ENCODE measurements around the gene SGCD.

The SGCD gene

GRCh38 chr5:156460471-156460870, 133.5 kb downstream of the SGCD start:
- Mint-ChIP-seq H3K4me1 (ENCODE audit: low read depth in 2 of 2) (no peaks in the 10 kb centered on the region), H3K36me3 (ENCODE audit: insufficient read depth) (no peaks in the 10 kb centered on the region), H3K27ac (no peak overlapping the region), H3K9me3 (no peaks in the 10 kb centered on the region), H3K4me3 (no peak overlapping the region), H3K27me3 (peaks cover 0 to 9% of the 10 kb centered on the region in 2 donors)
- DNase-seq (no peak), ATAC-seq (replicated peaks) (no peak)

DNA sequence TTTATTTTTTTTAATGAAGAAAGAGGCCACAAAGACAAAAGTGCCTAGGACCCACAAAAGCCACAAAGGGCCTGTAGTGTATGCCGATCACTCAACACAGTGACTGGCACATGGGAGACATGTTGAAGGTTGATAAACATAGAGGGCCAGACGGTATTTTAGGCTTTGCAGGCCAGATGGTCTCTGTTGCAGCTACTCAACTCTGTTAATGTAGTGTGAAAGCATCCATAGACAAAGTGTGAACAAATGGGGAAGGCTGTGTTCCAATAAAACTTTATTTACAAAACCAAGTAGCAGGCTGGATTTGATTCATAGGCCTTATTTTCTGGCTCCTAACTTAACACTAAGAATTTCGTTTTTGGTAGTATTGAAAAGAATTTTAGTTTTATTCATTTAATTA, 139.9 kb downstream of the SGCD start:
- H3K36me3 Mint-ChIP-seq (ENCODE audit: insufficient read depth): no peaks in the 10 kb centered on the region
- H3K4me1 Mint-ChIP-seq (ENCODE audit: low read depth in 2 of 2): no peaks in the 10 kb centered on the region
- no peak overlapping the region for H3K4me3 Mint-ChIP-seq
- no peak for ATAC-seq (replicated peaks)
- peaks cover 0 to 5% of the 10 kb centered on the region in 2 donors for H3K27me3 Mint-ChIP-seq
- no peaks in the 10 kb centered on the region for H3K9me3 Mint-ChIP-seq
- no peak overlapping the region for H3K27ac Mint-ChIP-seq
- DNase-seq: no peak

DNA sequence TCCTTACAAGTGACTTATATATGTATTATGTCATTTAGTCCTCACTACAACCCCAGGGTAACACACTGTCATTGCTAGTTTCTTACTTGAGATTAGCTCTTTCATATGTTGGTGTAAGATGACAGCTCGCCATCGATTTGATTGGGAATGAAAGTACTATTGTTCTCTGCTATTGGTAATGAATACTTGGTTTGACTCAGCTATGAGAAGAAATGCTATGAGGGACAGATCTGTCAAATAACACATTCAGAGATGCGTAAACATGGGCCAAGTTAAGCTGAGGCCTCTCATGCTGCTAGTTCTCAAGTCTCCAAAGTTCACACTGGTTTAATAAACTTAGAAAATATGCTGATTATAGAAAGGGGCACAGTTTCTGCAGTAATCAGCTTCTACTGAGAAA, 142.7 kb downstream of the SGCD start:
- ATAC-seq (replicated peaks) (no peak), DNase-seq (no peak)
- Mint-ChIP-seq H3K36me3 (ENCODE audit: insufficient read depth) (no peaks in the 10 kb centered on the region), H3K9me3 (no peaks in the 10 kb centered on the region), H3K4me3 (no peak overlapping the region), H3K27me3 (peaks cover 9 to 10% of the 10 kb centered on the region in 2 donors), H3K4me1 (ENCODE audit: low read depth in 2 of 2) (no peaks in the 10 kb centered on the region), H3K27ac (no peak overlapping the region)

DNA sequence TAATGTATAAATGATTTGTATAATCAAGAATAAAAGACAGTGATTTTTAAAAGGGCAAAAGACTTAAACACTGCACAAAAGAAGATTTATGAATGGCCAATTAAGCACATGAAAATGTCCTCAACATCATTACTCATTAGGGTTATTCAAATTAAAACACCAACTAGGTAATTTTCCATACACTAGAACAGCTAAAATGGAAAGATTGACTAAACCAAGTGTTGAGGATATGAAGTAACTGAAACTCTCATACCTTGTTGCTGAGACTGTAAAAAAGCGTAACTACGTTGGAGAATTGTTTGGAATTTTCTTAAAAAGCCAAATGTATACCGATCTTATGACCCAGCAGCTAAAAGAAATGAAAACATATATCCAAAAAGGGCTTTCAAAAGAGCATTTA, 144.9 kb downstream of the SGCD start:
- DNase-seq: no peak
- Mint-ChIP-seq H3K4me1 (ENCODE audit: low read depth in 2 of 2) (no peaks in the 10 kb centered on the region), H3K36me3 (ENCODE audit: insufficient read depth) (no peaks in the 10 kb centered on the region), H3K9me3 (no peaks in the 10 kb centered on the region), H3K4me3 (no peak overlapping the region), H3K27ac (no peak overlapping the region), H3K27me3 (peaks cover 22 to 25% of the 10 kb centered on the region in 2 donors)
- no peak for ATAC-seq (replicated peaks)

DNA sequence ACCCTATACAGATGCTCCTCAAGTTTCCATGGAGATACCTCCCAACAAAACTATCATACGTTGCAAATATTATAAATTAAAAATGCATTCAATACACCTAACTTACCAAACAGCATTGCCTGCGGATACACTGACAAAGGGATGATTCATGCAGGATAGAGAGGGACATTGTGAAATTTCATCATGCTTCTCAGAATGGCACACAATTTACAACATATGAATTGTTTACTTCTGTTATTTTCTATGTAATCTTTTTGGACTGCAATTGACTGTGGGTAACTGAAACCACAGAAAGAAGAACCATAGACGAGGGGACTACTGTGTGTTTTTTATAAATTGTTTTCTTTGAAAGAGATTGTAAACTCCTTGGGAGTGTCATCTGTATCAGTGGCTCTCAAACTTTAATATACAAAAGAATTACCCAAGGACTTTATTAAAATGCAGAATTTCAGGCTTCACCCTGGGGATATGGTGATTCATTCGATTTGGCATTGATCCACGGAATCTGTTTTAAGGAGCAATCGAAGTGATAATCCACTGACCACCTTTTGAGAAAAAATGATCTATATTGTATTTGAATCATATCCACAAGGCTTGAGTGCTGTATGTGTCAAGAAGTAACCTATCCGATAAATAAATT, 146.4 kb downstream of the SGCD start:
- DNase-seq: no peak
- Mint-ChIP-seq H3K36me3 (ENCODE audit: insufficient read depth) (no peaks in the 10 kb centered on the region), H3K4me3 (no peak overlapping the region), H3K27ac (no peak overlapping the region), H3K4me1 (ENCODE audit: low read depth in 2 of 2) (no peaks in the 10 kb centered on the region), H3K27me3 (peaks cover 22 to 25% of the 10 kb centered on the region in 2 donors), H3K9me3 (no peaks in the 10 kb centered on the region)
- no peak for ATAC-seq (replicated peaks)

DNA sequence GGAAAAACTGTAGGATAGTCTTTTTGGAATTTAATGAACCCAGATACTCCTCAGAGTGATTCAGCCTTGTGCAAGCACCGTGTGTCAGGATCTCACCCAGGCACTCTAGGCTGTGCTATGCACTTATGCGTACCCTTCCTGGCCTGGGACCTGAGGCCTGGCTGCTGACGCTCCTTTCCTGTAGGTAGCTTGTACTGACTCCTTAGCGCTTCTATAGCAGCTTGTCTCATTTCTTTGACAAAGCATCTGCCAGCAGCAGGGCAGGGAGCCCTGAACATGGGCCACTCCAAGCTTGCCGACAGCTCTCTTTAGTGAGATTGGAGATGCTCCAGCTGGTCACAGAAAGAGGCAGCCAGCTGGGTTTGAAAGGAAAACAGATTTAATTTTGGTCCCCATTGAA, 147.3 kb downstream of the SGCD start:
- Mint-ChIP-seq H3K9me3 (no peaks in the 10 kb centered on the region), H3K27me3 (peaks cover 22 to 25% of the 10 kb centered on the region in 2 donors), H3K36me3 (ENCODE audit: insufficient read depth) (no peaks in the 10 kb centered on the region)

DNA sequence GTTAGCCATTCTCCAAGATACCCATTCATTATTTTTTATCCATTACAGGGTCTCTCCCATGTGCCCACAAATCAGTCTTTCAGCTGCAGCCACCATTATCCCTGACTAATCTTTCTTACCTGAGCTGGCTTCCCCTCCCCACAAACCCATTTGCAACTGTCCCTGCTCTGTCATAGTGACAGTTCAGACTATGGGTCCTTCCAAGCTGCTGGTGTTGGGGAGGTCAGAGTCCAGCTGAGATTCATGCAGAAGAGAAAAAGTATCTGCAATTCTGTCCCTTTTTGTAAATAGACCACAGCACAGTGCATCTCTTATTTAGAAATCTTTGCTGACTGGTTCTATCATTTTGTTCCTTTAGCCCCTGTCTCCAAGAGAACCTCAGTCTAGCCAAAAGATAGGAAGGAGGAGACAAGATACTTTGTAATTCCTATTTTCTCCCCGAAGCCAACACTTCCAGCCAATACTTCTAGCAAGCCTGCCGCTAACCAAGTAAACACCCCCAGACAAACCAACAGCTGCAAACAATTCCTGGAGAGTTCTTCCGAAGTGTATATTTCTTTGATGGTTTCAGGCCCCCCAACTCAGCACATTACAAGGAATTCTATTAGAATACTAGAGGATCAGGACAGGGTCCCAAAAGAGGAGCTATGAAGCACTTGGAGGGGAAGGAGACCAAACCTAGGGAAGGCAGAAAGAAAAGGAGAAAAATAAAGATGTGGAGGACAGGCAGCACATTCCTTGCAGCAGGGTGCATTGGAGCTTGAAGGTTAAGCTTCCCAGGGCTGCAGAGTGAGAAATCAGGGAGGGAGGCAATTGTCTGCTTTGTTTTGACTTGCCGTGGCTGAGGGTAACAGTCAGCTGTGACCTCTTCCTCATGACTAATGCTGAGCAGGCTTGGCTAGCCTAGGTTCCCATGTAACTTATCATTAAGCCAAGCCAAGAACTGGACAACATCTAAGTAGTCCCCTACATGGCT, 148.5 kb downstream of the SGCD start:
- DNase-seq (no peak), ATAC-seq (replicated peaks) (no peak)
- Mint-ChIP-seq H3K9me3 (no peaks in the 10 kb centered on the region), H3K4me3 (no peak overlapping the region), H3K27ac (no peak overlapping the region), H3K27me3 (peaks cover 22 to 24% of the 10 kb centered on the region in 2 donors), H3K4me1 (ENCODE audit: low read depth in 2 of 2) (no peaks in the 10 kb centered on the region), H3K36me3 (ENCODE audit: insufficient read depth) (no peaks in the 10 kb centered on the region)

More for the DNA sequence above, 147.3 kb downstream of the SGCD start:
- no peak overlapping the region for H3K27ac Mint-ChIP-seq
- no peak overlapping the region for H3K4me3 Mint-ChIP-seq
- H3K4me1 Mint-ChIP-seq (ENCODE audit: low read depth in 2 of 2): no peaks in the 10 kb centered on the region
- DNase-seq: no peak
- ATAC-seq (replicated peaks): no peak

- peaks cover 22 to 30% of the 10 kb centered on the region in 2 donors for H3K27me3 Mint-ChIP-seq
- no peak for ATAC-seq (replicated peaks)
- no peak overlapping the region for H3K27ac Mint-ChIP-seq
- no peak overlapping the region for H3K4me3 Mint-ChIP-seq
- no peaks in the 10 kb centered on the region for H3K36me3 Mint-ChIP-seq (ENCODE audit: insufficient read depth)
- no peaks in the 10 kb centered on the region for H3K4me1 Mint-ChIP-seq (ENCODE audit: low read depth in 2 of 2)
- no peaks in the 10 kb centered on the region for H3K9me3 Mint-ChIP-seq
- no peak for DNase-seq
These were observed 149.2 kb downstream of the SGCD start for GRCh38 chr5:156476158-156476551.

- H3K36me3 Mint-ChIP-seq (ENCODE audit: insufficient read depth): no peaks in the 10 kb centered on the region
- ATAC-seq (replicated peaks) (no peak), DNase-seq (no peak)
- H3K27ac Mint-ChIP-seq: no peak overlapping the region
- peaks cover 22 to 34% of the 10 kb centered on the region in 2 donors for H3K27me3 Mint-ChIP-seq
- H3K9me3 Mint-ChIP-seq: no peaks in the 10 kb centered on the region
- H3K4me1 Mint-ChIP-seq (ENCODE audit: low read depth in 2 of 2): no peaks in the 10 kb centered on the region
- no peak overlapping the region for H3K4me3 Mint-ChIP-seq
These were observed 149.7 kb downstream of the SGCD start for GRCh38 chr5:156476678-156477077.

DNA sequence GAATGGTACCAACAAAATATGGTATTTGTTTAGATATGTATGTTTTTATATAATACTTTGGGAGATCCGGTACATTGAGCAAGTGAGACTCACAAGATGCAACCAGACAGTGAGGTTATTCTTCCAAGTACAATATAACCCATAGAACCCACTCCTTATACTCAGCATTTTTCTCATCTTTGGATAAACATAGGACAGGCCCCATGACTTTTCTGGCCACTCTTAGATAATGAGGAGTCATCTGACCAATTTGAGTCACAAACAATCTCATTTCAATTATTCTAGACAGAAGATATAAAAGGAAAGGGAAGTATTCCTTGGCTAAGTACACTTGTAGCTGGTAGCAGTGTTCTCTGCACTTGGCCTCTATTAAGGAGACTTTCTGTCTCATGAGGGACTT, 150.2 kb downstream of the SGCD start:
- H3K4me1 Mint-ChIP-seq (ENCODE audit: low read depth in 2 of 2): no peaks in the 10 kb centered on the region
- no peak for DNase-seq
- no peak for ATAC-seq (replicated peaks)
- no peaks in the 10 kb centered on the region for H3K36me3 Mint-ChIP-seq (ENCODE audit: insufficient read depth)
- H3K4me3 Mint-ChIP-seq: no peak overlapping the region
- no peak overlapping the region for H3K27ac Mint-ChIP-seq
- H3K27me3 Mint-ChIP-seq: peaks cover 22 to 34% of the 10 kb centered on the region in 2 donors
- H3K9me3 Mint-ChIP-seq: no peaks in the 10 kb centered on the region

- no peak for ATAC-seq (replicated peaks)
- Mint-ChIP-seq H3K27ac (no peak overlapping the region), H3K27me3 (peaks cover 11 to 29% of the 10 kb centered on the region in 2 donors), H3K36me3 (ENCODE audit: insufficient read depth) (no peaks in the 10 kb centered on the region), H3K9me3 (no peaks in the 10 kb centered on the region), H3K4me3 (no peak overlapping the region), H3K4me1 (ENCODE audit: low read depth in 2 of 2) (no peaks in the 10 kb centered on the region)
- DNase-seq: no peak
These were observed 152.9 kb downstream of the SGCD start for GRCh38 chr5:156479849-156480248.

- no peak for DNase-seq
- H3K36me3 Mint-ChIP-seq (ENCODE audit: insufficient read depth): no peaks in the 10 kb centered on the region
- no peak overlapping the region for H3K27ac Mint-ChIP-seq
- no peaks in the 10 kb centered on the region for H3K4me1 Mint-ChIP-seq (ENCODE audit: low read depth in 2 of 2)
- no peak overlapping the region for H3K4me3 Mint-ChIP-seq
- H3K9me3 Mint-ChIP-seq: no peaks in the 10 kb centered on the region
- ATAC-seq (replicated peaks): no peak
- peaks cover 2 to 14% of the 10 kb centered on the region in 2 donors for H3K27me3 Mint-ChIP-seq
These were observed 154.8 kb downstream of the SGCD start for GRCh38 chr5:156481741-156482140.

DNA sequence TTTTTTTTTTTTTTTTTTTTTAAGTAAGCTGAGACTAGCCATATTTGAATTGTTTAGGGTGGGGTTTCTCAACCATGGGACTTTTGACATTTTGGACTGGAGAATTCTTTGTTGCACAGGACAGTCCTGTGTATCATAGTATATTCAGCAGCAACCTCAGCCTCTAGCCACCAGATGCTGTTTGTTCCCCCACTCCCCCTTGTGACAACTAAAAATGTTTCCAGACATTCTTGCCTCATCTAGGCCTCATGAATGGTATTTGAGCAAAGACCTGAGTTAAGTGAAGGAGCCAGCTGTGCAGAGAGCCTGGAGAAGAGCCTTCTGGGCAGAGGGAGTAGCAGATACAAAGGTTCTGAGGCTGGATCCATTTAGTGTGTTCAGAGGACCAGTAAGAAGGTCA, 155.9 kb downstream of the SGCD start:
- H3K4me1 Mint-ChIP-seq (ENCODE audit: low read depth in 2 of 2): no peaks in the 10 kb centered on the region
- no peaks in the 10 kb centered on the region for H3K9me3 Mint-ChIP-seq
- DNase-seq (no peak), ATAC-seq (replicated peaks) (no peak)
- H3K4me3 Mint-ChIP-seq: no peak overlapping the region
- H3K27me3 Mint-ChIP-seq: peaks cover 7 to 14% of the 10 kb centered on the region in 2 donors
- H3K27ac Mint-ChIP-seq: no peak overlapping the region
- H3K36me3 Mint-ChIP-seq (ENCODE audit: insufficient read depth): no peaks in the 10 kb centered on the region
